ENCODE measurements around the gene METAP1D. TPM values are rescaled to one million over a fixed set of nuclear protein-coding genes. Genes with fewer than 3 reads are reported as not detected.

METAP1D gene
- total RNA-seq, 1 experiment from 2014 or later = 15.8 TPM

DNA sequence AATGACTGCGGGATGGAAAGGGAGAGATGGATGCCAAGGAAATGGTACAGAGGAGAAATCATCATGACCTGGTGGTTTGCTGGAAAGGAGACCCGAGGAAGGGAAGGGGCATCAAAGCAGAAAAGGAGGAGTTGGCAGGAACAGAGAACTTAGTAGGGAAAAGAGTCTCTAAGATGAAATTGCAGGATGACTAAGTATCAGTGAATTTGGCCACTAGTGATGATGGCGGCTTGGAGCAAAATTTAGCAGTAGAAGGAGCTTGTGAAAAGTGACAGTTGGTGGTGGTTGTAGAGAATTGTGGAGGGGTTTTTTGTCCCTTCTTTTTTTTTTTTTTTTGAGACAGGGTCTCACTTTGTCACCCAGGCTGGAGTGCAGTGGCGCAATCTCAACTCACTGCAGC, 10.1 kb downstream of the METAP1D start:
- H3K9me2 ChIP-seq (ENCODE audit: insufficient read depth) = no peaks in the 10 kb centered on the region
- no peak for TF ChIP-seq YY1 (IDR thresholded peaks at IDR 0.05; ENCODE audit: extremely low read depth, insufficient replicate concordance, low read depth, low read length)
- TF ChIP-seq ZFX (IDR thresholded peaks at IDR 0.05) = no peak
- TF ChIP-seq ZNF274 (IDR thresholded peaks at IDR 0.05; ENCODE audit: low read depth, low read length) = no peak
- no peak for TF ChIP-seq SIN3A (IDR thresholded peaks at IDR 0.05; ENCODE audit: low read depth)
- no peak for TF ChIP-seq ELF1 (IDR thresholded peaks at IDR 0.05; ENCODE audit: borderline replicate concordance, low read depth)
- TF ChIP-seq EZH2 (IDR thresholded peaks at IDR 0.05) = no peak
- TF ChIP-seq RAD21 (IDR thresholded peaks at IDR 0.05; ENCODE audit: low read depth) = no peak
- no peak for TF ChIP-seq POLR2A (IDR thresholded peaks at IDR 0.05; ENCODE audit: borderline replicate concordance, extremely low read depth, insufficient read depth, insufficient read length)
- TF ChIP-seq EZH2phosphoT487 (IDR thresholded peaks at IDR 0.05; ENCODE audit: borderline replicate concordance) = no peak
- TF ChIP-seq FOSL1 (IDR thresholded peaks at IDR 0.05; ENCODE audit: low read depth) = no peak
- no peak for TF ChIP-seq SP1 (IDR thresholded peaks at IDR 0.05; ENCODE audit: low read depth)
- RAD21 ChIA-PET (ENCODE audit: low non-redundant PET in 1 of 2, low total read pairs in 2 of 2, uncharacterized antibody in 2 of 2, unreplicated experiment in 2 of 2) = no interaction called here
- H4K20me1 ChIP-seq (ENCODE audit: insufficient read depth) = no peaks in the 10 kb centered on the region
- DNase-seq (ENCODE audit: low read depth, low spot score) (no peak), ATAC-seq (no peak)
- no peak overlapping the region for H2AFZ ChIP-seq (ENCODE audit: low read depth, low read length, poor library complexity, severe bottlenecking)
- H3K9ac ChIP-seq (ENCODE audit: low read length) = no peak overlapping the region
- H3K79me2 ChIP-seq (ENCODE audit: insufficient read depth, low read length) = peaks cover 7% of the 10 kb centered on the region
- no peaks in the 10 kb centered on the region for H3K9me3 ChIP-seq (ENCODE audit: control insufficient read depth in 1 of 2, insufficient read depth in 1 of 2, low read depth in 1 of 2, low read length in 2 of 2)
- no TSS peak for BruUV-seq (replicated peaks)
- H3K4me3 ChIP-seq (replicated peaks in 1 of 2; ENCODE audit: low read depth in 1 of 2, low read length in 2 of 2) = no peak overlapping the region
- peaks cover 9 to 24% of the 10 kb centered on the region in 2 experiments for H3K4me1 ChIP-seq (ENCODE audit: control insufficient read depth in 1 of 2, insufficient read depth in 2 of 2, low read length in 2 of 2)
- no peak overlapping the region for H3K27ac ChIP-seq (ENCODE audit: low read depth, low read length)
- CTCF ChIA-PET = interaction anchor here (0.7 kb wide), 1 partner anchor 428 kb away, joined by 3 read pairs; no protein-coding TSS in a partner anchor
- H3K27me3 ChIP-seq (ENCODE audit: insufficient read depth, low read length) = no peaks in the 10 kb centered on the region
- H3K4me2 ChIP-seq (ENCODE audit: low read length) = peak overlapping the region; percentile 57; the same call in 1 of the 2 replicates
- intact Hi-C loops (cut with micrococcal nuclease) = loop anchor here (2.0 kb wide), 1 partner anchor 93 kb away; the partner anchor contains the start of gene DLX2
- POLR2A ChIA-PET = no interaction called here
- H3K36me3 ChIP-seq (ENCODE audit: control insufficient read depth in 1 of 2, insufficient read depth in 2 of 2, low read length in 2 of 2) = no peaks in the 10 kb centered on the region

DNA sequence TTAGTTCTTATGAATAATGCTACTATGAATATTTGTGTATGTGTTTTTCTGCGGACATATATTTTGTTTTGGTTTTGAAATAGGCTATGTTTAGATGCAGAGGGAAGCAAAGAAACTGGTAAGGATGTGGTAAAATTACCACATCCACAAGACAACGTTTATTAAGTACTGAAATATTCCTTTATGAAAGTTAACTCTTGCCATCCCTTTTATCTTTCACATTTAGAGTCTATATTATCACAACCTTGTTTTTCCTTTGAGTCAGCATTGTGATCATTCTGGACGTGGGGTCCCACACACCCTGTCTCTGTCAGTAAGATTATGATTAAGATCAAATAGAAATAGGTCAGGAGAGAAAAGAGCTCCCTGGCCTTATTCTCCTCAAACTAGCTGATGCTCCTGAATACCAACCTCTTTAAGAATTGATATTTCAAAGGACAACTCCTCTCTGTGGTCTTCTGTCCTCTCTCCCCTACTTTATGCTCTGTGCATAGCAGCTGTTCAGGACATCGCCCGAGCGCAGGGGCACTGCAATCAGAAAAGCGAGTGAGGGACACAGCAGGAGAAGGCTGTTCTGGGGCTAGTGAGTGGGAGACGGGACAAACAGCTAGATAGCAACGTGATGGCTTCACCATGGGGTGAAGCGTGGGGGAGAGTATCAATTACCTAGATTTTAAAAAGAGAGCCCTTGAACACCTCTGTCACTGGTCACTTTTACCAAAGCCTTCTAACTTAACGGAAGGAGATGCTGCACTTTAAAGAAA, 12.2 kb downstream of the METAP1D start:
- Histone ChIP-seq H3K4me1 (ENCODE audit: control insufficient read depth in 1 of 2, insufficient read depth in 2 of 2, low read length in 2 of 2) (peaks cover 9 to 24% of the 10 kb centered on the region in 2 experiments), H3K4me3 (replicated peaks in 1 of 2; ENCODE audit: low read depth in 1 of 2, low read length in 2 of 2) (no peak overlapping the region), H2AFZ (ENCODE audit: low read depth, low read length, poor library complexity, severe bottlenecking) (no peak overlapping the region), H3K9ac (ENCODE audit: low read length) (no peak overlapping the region), H3K27ac (ENCODE audit: low read depth, low read length) (no peak overlapping the region), H3K79me2 (ENCODE audit: insufficient read depth, low read length) (peaks cover 10% of the 10 kb centered on the region), H3K4me2 (ENCODE audit: low read length) (no peak overlapping the region), H4K20me1 (ENCODE audit: insufficient read depth) (no peaks in the 10 kb centered on the region), H3K9me3 (ENCODE audit: control insufficient read depth in 1 of 2, insufficient read depth in 1 of 2, low read depth in 1 of 2, low read length in 2 of 2) (no peaks in the 10 kb centered on the region), H3K36me3 (ENCODE audit: control insufficient read depth in 1 of 2, insufficient read depth in 2 of 2, low read length in 2 of 2) (no peaks in the 10 kb centered on the region), H3K9me2 (ENCODE audit: insufficient read depth) (no peaks in the 10 kb centered on the region), H3K27me3 (ENCODE audit: insufficient read depth, low read length) (no peaks in the 10 kb centered on the region)
- intact Hi-C loops (cut with micrococcal nuclease) = no loop called here
- BruUV-seq (replicated peaks) = no TSS peak
- DNase-seq (ENCODE audit: low read depth, low spot score) = no peak
- ChIA-PET POLR2A (no interaction called here), CTCF (no interaction called here), RAD21 (ENCODE audit: low non-redundant PET in 1 of 2, low total read pairs in 2 of 2, uncharacterized antibody in 2 of 2, unreplicated experiment in 2 of 2) (no interaction called here)
- ATAC-seq = no peak
- TF ChIP-seq ELF1 (IDR thresholded peaks at IDR 0.05; ENCODE audit: borderline replicate concordance, low read depth) (no peak), YY1 (IDR thresholded peaks at IDR 0.05; ENCODE audit: extremely low read depth, insufficient replicate concordance, low read depth, low read length) (no peak), CEBPB (IDR thresholded peaks at IDR 0.05; ENCODE audit: low read depth) (no peak), ZBTB33 (IDR thresholded peaks at IDR 0.05; ENCODE audit: extremely low read depth, insufficient replicate concordance, low read length) (no peak), SIN3A (IDR thresholded peaks at IDR 0.05; ENCODE audit: low read depth) (no peak), EZH2 (IDR thresholded peaks at IDR 0.05) (no peak), TCF7L2 (IDR thresholded peaks at IDR 0.05; ENCODE audit: borderline replicate concordance, extremely low read depth, insufficient read depth, insufficient read length) (no peak)
- TF ChIP-seq, protein P1, sequence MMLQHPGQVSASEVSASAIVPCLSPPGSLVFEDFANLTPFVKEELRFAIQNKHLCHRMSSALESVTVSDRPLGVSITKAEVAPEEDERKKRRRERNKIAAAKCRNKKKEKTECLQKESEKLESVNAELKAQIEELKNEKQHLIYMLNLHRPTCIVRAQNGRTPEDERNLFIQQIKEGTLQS (IDR thresholded peaks at IDR 0.05) = no peak

Measured in HCT116 (cell line).